ENCODE data around the gene OR8B12. TPM values are rescaled to one million over a fixed set of nuclear protein-coding genes. Genes with fewer than 3 reads are reported as not detected.
A peak's percentile ranks its signal among the peaks of the same experiment; 100 is the strongest.

OR8B12 gene
- not detected for total RNA-seq

- no peaks in the 10 kb centered on the region for H3K4me1 ChIP-seq
- H3K4me3 ChIP-seq, result no peak within 1 kb of the TSS
- H3K27me3 ChIP-seq, result no peaks in the 10 kb centered on the region
- H3K27ac ChIP-seq, result no peak within 1 kb of the TSS
- no peaks in the 10 kb centered on the region for H3K9me3 ChIP-seq
- DNase-seq (ENCODE audit: low spot score), result no peak
- H3K36me3 ChIP-seq, result no peaks in the 10 kb centered on the region
- no peak for TF ChIP-seq CTCF (IDR thresholded peaks at IDR 0.05)
Observed at GRCh38 chr11:124543554-124543953, at the start of gene OR8B12. OR8B12 (minus strand) TSS chr11:124543654; CDS start chr11:124543654, 0 bp downstream.

GRCh38 chr11:124592627-124593026 is 49.2 kb upstream of the OR8B12 start:
- no peak for TF ChIP-seq CTCF (IDR thresholded peaks at IDR 0.05)
- no peaks in the 10 kb centered on the region for H3K9me3 ChIP-seq
- no peak overlapping the region for H3K27ac ChIP-seq
- DNase-seq (ENCODE audit: low spot score), result no peak
- no peaks in the 10 kb centered on the region for H3K36me3 ChIP-seq
- H3K4me1 ChIP-seq, result no peaks in the 10 kb centered on the region
- H3K27me3 ChIP-seq, result no peaks in the 10 kb centered on the region
- H3K4me3 ChIP-seq, result no peak overlapping the region

GRCh38 chr11:124591430-124591829 is 48.0 kb upstream of the OR8B12 start:
- H3K27me3 ChIP-seq, result no peaks in the 10 kb centered on the region
- no peak overlapping the region for H3K27ac ChIP-seq

GRCh38 chr11:124586238-124586860 is 42.9 kb upstream of the OR8B12 start:
- Histone ChIP-seq H3K27ac (no peak overlapping the region), H3K27me3 (no peaks in the 10 kb centered on the region), H3K4me3 (no peak overlapping the region), H3K9me3 (no peaks in the 10 kb centered on the region), H3K36me3 (no peaks in the 10 kb centered on the region), H3K4me1 (no peaks in the 10 kb centered on the region)
- peak; percentile 69 for DNase-seq (ENCODE audit: low spot score)
- peak; percentile 39 to 68 for TF ChIP-seq CTCF (IDR thresholded peaks at IDR 0.05)

More at GRCh38 chr11:124591430-124591829, 48.0 kb upstream of the OR8B12 start:
- TF ChIP-seq CTCF (IDR thresholded peaks at IDR 0.05), result no peak
- H3K9me3 ChIP-seq, result no peaks in the 10 kb centered on the region
- no peaks in the 10 kb centered on the region for H3K4me1 ChIP-seq
- no peak for DNase-seq (ENCODE audit: low spot score)
- no peaks in the 10 kb centered on the region for H3K36me3 ChIP-seq
- H3K4me3 ChIP-seq, result no peak overlapping the region

GRCh38 chr11:124584681-124585372 is 41.4 kb upstream of the OR8B12 start:
- Histone ChIP-seq H3K36me3 (no peaks in the 10 kb centered on the region), H3K9me3 (no peaks in the 10 kb centered on the region), H3K27ac (no peak overlapping the region), H3K4me3 (no peak overlapping the region), H3K4me1 (no peaks in the 10 kb centered on the region), H3K27me3 (no peaks in the 10 kb centered on the region)
- TF ChIP-seq CTCF (IDR thresholded peaks at IDR 0.05), result no peak
- no peak for DNase-seq (ENCODE audit: low spot score)
